GM23248 (cell line): ENCODE results near the gene SFMBT2.

Experiments used
- EZH2 ChIP-seq: fragments of 200-600 bp; sonication (generic); IDR thresholded peaks from 2 replicates; pipeline ENCODE4 v1.6.1; 2018; ENCODE audit warnings: antibody characterized with exemption, mild to moderate bottlenecking; ENCODE audit not compliant: insufficient read depth, poor library complexity, severe bottlenecking
- EZH2phosphoT487 ChIP-seq: fragments of 200-600 bp; sonication (generic); IDR thresholded peaks from 2 replicates; pipeline ENCODE4 v1.6.1; 2018; ENCODE audit warnings: antibody characterized with exemption, moderate library complexity, mild to moderate bottlenecking, low read depth; ENCODE audit not compliant: insufficient read depth

DNA sequence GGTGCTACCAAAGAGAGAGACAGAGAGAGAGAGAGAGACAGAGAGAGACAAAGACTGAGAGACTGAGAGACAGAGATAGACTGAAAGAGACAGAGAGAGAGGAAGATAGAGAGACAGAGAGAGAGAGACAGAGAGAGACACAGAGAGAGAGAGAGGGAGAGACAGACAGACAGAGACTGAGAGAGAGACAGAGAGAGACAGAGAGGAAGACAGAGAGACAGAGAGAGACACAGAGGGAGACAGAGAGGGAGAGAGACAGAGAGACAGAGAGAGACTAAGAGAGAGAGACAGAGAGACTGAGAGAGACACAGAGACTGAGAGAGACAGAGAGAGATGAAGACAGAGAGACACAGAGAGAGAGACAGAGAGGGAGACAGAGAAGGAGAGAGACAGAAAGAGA is 91.2 kb downstream of the SFMBT2 start:
- no peak for TF ChIP-seq EZH2phosphoT487
- no peak for TF ChIP-seq EZH2
